Measurements from ENCODE around the gene TOGARAM1. TPM values are rescaled to one million over a fixed set of nuclear protein-coding genes. Genes with fewer than 3 reads are reported as not detected.
"Not testable (repeated sequence)": the region's sequence is repeated elsewhere in the genome, so short reads cannot be mapped to it uniquely, and the experiment has no call there.

Gene TOGARAM1
- total RNA-seq, 1 donor from 2014 or later, result 21.1 TPM

DNA sequence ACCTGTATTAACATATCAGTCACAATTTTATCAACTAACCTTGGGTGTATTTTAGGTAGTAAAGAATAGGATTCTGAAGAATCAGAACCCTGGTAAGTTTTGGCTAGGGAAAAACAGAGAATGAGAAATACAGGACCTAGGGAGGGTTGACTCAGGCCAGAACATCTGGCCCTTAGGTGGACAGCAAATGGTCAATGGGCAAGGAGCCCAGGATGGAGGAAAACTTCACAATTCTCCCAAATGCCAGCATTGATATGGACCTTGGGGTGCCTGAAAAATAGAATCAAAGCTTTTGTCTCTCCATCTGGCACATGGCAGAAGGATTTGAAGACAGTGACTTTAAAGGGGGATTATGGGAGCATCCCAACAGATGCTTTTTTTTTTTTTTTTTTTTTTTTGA is 89.2 kb downstream of the TOGARAM1 start:
- DNase-seq, result no peak

DNA sequence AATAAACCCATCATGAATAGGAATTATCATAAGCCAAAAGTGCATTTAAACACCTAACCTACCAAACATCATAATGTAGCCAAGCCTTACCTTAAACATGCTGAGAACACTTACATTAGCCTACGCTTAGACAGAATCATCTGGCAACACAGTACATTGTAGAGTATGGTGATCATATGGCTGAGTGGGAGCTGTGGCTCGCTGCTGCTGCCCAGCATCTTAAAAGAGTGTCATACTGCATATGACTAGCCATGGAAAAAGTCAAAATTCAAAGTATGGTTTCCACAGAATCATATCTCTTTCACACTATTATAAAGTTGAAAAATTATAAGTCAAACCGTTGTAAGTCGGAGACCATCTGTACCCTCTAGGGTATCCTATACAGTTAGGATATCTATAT is 89.9 kb downstream of the TOGARAM1 start:
- no peak for DNase-seq

DNA sequence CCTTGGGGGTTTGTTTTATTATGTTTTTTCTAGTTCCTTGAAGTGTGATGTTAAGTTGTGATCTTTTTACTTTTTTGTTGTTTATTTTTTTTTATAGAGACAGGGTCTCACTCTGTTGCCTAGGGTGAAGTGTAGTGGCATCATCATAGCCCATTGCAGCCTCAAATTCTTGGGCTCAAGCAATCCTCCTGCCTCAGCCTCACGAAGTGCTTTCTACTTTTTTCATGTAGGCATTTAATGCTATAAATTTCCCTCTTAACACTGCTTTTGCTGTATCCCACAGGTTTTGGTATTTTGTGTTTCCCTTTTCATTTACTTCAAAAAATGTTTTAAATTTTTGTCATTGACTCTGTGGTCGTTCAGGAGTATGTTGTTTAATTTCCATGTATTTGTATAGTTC is 95.4 kb downstream of the TOGARAM1 start:
- no peak for DNase-seq

DNA sequence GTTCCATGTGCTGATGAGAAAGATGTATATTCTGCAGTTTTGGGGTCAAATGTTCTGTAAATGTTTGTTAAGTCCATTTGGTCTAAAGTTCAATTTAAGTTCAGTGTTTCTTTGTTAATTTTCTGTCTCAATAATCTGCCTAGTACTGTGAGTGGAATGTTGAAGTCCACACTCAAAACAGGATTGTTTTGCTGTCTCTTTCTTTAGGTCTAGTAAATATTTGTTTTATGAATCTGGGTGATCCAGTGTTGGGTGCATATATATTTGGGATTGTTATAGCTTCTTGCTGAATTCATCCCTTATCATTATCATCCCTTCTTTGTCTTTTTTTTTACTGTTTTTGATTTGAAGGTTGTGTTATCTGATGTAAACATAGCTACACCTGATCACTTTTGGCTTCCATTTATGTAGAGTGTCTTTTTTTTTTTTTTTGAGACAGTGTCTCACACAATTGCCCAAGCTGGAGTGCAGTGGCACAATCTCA is 95.9 kb downstream of the TOGARAM1 start:
- DNase-seq, result no peak

DNA sequence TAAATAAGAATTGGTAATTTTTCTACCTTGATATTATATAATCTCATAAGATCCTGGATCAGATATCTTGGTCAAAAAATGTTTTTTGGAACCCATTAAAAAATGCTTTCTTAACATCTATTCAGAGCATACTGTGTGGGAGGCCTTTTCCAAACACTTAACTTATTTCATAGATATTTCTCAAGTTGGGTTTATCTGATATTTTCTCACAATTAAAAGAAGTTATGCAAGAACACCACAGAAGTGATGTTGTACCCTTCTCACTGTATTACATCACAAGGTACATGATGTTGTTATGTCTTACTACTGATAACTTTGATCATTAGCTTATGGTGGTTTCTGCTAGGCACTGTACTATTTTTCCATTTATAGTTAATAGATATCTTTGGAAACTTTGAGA is 98.6 kb downstream of the TOGARAM1 start:
- no peak for DNase-seq

DNA sequence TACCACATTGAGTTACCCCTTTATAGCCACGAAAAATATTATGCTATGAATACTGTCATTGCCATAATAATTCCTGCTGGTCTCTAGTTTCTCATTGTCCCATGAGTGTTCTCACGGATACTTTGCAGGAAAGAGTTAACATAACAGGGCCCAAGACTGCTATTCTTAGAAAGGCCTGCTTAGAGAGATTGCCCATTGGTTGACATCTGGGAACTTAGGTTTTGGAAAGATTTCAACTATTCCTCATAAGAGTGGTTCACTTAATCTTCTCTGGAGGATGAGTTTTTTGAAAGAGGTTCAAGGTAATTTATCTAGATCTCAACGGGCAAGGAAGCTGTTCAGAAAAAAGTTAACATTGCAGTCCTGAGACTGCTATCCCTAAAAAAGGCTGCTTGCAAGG is 103.5 kb downstream of the TOGARAM1 start:
- no peak for DNase-seq

DNA sequence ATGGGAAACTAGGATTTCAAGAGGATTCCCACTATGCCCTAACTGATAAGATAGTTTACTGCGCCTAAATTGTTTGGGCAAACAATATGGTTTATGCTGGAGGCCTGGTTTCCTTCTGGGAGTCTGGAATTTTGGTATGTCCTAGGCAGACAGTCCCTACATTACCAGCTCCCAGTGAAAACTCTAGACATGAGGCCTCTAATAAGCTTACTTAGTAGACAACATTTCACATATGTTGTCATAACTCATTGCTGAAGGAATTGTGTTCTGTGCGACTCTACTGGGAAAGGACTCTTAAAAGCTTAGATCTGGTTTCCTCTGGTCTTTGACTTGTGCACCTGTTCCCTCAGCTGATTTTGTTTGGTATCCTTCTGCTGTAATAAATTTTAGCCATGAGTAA is 104.0 kb downstream of the TOGARAM1 start:
- DNase-seq, result no peak

DNA sequence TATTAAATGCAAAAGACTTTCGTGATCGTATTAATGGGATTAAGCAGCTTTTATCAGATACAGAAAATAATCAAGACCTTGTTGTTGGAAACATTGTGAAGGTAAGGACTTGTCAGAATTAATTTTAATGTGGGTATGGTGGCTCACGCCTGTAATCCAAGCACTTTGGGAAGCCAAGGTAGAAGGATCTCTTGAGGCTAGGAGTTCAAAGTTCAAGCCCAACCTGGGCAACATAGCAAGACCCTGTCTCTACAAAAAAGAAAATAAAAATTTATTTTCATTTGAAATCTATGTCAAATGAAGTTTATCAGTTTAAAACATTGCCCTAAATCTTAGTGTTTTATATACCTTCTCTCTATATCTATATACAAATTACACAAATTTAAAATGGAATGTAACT is 104.7 kb downstream of the TOGARAM1 start:
- DNase-seq, result no peak

DNA sequence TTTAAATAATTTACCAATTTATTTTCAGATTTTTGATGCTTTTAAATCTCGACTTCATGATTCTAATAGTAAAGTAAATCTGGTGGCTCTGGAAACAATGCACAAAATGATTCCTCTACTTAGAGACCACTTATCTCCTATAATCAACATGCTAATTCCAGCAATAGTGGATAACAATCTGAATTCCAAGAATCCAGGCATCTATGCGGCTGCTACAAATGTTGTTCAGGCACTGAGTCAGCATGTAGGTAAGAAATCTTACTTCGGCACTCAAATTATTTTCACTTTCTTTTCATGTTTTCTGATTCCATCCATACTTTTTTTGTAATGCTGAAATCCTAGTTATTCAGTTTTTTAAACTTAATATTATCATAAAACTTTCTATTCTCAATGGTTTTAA is 106.4 kb downstream of the TOGARAM1 start:
- DNase-seq, result no peak

DNA sequence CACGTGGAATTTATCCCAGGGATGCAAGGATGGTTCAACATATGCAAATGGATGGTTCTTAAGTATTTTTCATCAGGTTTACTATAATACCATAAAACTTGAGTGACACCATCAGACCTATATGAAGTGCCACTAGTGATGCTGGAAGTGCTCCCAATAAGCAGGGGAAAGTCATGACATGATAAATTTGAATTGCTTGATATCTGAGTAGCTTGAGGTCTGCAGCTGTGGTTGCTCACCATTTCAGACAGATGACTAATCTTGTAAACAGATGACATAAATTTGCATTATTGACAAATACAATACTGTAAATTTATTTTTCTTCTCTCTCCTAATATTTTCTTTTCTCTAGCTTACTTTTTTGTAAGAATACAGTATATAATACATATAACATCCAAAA is 108.2 kb downstream of the TOGARAM1 start:
- no peak for DNase-seq

DNA sequence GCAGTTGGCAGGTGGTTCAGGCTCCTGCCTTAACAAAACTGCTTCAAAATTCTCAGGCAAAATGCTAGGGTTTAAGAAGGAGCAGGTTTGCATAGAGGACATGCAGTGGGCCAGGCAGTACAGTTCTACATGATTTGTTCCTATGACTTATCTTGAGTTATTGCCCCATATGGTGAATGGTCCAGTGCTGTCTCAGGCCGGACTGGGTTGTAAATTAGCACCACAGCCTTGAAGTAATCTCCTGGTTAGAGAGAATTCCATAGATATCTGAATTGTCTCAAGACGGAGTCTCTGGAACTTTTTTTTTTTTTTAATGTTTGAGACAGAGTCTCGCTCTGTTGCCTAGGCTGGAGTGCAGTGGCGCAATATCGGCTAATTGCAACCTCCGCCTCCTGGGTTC is 110.1 kb downstream of the TOGARAM1 start:
- no peak for DNase-seq

DNA sequence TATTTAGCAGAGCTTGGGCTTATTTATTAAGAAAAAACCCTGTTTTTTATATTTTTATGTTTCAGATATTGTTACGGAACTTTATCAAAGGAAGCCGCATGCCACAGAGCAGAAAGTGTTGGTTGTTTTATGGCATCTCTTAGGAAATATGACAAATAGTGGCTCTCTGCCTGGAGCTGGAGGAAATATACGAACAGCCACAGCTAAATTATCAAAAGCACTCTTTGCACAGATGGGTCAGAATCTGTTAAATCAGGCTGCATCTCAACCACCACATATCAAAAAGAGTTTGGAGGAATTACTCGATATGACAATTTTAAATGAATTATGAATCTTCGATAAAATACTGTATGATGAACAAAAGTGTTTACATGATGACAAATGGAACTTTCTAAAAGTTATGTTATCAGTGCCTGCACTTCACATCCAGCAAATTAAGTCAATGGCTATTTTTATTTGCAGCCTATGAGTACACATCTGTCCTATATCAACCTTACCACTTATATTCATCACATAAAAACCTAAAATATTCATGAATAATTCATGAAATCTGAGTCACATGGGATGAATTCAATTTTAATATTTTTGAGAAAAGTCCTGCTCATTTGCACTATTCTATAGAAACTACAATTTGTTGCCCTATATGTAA is 111.4 kb downstream of the TOGARAM1 start:
- DNase-seq, result no peak

DNA sequence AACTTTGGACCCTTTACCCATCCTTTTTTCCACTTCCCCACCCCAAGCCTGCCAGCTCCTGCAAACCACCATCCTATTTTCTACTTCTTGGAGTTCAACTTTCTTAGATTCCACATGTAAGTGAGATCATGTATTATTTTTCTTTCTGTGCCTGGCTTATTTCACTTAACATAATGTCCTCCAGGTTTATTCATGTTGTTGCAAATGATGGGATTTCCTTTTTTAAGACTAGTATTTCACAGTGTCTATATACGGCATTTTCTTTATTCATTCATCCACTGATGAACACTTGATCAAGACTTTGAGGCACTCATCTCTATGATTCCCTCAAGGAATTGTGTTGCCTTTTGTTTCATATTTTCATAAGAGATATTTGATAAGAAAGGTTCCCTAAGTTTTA is 116.3 kb downstream of the TOGARAM1 start:
- no peak for DNase-seq

DNA sequence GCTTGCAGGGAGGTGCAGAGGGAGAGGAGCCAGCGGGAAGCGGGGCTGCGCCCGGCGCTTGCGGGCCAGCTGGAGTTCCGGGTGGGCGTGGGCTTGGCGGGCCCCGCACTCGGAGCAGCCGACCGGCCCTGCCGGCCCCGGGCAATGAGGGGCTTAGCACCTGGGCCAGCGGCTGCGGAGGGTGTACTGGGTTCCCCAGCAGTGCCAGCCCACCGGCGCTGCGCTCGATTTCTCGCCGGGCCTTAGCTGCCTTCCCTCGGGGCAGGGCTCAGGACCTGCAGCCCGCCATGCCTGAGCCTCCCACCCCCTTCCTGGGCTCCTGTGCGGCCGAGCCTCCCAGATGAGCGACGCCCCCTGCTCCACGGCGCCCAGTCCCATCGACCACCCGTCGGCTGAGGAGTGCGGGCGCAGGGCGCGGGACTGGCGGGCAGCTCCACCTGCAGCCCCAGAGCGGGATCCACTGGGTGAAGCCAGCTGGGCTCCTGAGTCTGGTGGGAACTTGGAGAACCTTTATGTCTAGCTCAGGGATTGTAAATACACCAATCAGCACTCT is 118.5 kb downstream of the TOGARAM1 start:
- DNase-seq, result not testable (repeated sequence)

DNA sequence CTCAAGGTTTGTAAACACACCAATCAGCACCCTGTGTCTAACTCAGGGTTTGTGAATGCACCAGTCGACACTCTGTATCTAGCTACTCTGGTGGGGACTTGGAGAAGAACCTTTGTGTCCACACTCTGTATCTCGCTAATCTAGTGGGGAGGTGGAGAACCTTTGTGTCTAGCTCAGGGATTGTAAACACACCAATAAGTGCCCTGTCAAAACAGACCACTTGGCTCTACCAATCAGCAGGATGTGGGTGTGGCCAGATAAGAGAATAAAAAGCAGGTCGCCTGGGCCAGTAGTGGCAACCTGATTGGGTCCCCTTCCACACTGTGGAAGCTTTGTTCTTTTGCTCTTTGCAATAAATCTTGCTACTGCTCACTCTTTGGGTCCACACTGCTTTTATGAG is 119.1 kb downstream of the TOGARAM1 start:
- DNase-seq, result not testable (repeated sequence)

DNA sequence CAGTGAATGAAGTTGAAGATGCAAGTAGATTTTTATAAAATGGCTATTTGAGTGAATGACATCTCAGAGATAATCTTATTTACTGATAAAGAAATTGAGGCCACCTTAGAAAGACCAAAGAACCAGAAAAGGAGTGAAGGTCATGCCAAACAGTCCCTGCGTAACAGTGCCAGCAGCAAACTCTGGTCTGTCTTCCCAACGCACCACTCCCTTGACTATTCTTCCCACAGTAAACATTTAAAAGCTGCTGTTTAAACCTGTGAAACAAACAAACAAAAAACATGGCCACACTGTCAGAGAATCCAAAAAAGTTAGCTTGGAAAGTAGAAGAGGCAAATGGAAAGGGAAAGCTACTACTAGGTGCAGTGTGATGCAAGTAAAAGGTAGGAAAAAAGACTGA is 120.4 kb downstream of the TOGARAM1 start:
- DNase-seq, result no peak

DNA sequence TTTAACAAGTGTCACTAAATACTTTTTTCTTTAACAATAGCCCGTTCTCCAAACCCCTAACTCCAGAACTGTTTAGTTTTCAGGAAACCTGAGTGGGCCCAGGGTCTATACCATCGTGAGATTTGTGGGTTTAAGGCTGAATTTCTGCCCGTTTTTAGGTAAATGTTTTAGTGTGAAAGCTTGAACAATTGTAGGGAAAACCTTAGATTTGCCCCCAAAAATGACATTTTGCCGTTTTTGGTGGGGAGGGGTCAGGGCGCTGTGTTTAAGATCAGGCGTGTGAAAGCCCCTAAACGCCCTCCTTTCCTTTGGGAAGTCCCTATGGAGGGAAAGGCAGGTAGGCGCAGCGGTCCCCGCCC is 121.6 kb downstream of the TOGARAM1 start:
- no peak for DNase-seq

DNA sequence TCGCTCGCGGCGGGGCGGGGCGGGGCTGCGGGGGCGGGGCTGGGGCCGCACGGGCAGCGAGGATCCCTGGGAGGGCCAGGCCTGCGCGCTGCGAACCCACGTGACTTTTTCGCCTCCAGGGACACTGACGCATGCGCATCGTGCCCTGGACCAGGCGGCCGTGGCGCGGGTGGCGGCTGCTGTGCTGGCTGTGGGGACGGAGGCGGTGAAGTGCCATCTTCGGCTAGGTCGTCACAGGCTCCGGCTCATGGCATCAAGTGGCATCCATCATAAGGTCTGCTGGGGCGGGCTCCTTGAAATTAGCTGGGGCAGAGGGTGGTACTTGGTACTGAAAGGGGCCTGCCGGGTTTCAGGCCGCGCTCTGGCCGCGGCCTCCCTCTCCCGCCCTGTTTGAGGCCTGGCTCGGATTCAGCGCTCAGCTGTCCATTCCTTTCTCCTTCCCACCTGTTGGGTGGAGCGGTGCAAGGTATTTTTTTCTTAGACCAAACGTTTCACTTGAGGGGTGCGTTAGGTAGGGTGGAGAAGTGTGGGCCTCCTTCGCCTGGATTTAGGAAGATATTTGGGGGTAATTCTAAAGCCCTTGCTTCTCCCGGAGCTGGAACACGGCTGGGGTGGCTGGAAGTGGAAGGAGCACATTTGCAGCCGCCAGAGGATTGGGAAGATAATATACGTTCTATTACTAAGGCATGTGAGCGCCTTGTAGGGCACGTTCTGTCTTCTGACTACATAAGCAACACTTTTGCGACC is 122.2 kb downstream of the TOGARAM1 start, which contains the start of gene PRPF39:
Gene PRPF39 (plus strand): TSS at position 141 of the 747 bp plus-strand sequence. CDS start 11,124 bp downstream, outside the sequence.
- DNase-seq, result peak; percentile 96

DNA sequence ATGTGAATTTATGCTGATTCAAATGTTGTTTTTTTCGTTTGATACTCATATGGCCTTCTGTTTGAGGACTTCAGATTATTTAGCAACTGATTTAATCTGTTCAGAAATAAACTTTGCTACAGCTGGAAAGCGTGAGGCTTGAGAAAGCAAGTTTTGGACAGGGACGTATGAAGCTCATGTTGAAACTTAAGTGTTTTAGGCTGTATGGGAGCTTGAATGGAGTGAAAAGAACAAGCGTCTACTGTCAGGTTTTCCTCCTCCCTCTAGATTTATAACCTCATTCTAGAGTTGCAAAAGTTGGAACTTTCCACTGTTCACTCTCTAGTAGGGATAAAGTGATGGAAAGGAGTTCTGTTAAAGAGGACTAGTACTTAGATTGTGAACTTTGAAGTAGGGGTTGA is 123.0 kb downstream of the TOGARAM1 start:
- DNase-seq, result peak; percentile 28

DNA sequence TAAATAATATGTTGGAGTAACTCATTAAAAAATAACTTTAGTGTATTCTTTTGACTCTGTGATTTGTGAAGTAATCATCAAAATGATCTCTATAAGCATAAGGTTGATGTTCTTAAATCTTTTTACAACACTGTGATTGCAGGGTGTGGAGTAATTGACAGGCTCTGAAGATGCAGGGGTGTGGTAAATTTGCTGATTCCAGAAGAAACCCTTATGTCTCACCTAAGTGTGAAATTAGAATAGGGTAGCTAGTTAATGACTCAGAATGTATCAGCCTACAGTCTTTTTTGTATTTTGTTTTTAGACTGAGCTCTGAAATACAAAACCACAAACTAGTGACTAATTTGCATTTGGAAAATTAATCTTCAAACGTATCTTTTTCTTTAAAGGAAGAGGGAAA is 127.8 kb downstream of the TOGARAM1 start:
- DNase-seq, result no peak

DNA sequence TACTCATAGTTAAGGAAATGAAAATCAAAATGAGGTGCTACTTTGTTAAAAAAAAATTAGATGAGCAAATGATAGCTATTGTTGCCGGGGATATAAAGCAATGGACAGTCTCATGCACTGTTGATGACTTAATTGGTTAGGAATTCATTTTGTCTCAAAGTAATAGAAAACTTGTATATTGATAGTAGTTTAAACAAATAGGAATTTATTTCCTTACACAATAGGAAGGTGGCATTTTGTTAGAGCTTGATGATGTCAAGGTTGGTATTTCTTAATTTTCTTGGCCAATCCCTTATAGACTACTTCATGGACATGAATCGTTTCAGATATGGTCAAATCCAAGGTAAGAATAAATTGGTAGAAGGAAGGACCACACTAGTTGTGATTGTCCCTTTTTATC is 129.7 kb downstream of the TOGARAM1 start:
- peak; percentile 29 for DNase-seq

DNA sequence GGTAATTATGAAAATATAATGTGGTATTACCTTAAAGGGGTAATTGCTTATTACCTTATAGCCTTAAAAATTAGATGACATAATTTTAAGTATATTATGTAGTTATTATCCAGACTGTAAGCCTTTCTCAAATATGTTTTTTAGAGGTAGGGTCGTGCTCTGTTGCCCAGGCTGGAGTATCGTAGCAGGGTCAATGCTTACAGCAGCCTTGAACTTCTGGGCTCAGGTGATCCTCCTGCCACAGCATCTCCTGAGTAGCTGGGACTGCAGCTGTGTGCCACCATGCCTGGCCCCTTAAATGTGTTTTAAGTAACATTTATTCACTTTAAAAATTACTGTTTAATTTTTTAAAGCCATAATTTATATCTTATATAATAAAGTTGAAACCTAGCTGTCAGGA is 132.3 kb downstream of the TOGARAM1 start:
- no peak for DNase-seq

DNA sequence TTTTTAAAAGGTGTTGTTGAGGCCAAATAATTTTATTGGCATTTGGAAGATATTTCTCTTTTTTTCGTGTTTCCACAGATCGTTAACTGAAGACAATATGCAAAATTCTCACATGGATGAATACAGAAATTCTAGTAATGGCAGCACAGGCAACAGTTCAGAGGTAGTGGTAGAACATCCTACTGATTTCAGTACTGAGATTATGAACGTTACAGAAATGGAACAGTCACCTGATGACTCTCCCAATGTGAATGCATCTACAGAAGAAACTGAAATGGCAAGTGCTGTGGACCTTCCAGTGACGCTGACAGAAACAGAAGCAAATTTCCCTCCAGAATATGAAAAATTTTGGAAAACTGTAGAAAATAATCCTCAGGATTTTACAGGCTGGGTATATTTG is 133.2 kb downstream of the TOGARAM1 start:
- no peak for DNase-seq

DNA sequence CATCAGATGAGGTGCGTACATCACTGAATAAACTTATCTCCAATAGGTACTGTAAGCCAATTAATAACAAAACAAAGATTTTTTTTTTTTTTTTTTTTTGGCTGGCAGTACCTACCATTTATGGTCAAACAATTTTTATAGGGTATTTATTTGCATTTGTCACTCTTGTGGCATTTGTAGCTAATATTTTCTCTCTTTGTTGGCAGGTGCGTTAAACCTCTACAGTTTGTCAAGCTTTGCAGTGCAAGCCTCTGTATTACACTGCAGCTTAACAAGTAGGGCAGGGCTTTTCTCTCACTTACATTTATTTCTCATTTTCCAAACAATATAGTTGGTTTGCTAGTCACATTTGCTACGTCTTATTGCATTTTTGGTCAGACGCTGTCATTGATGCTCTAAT is 134.2 kb downstream of the TOGARAM1 start:
- DNase-seq, result no peak
